NCI-H774 (cell line): ENCODE data around the gene XAGE3.
"Not testable (repeated sequence)": the region's sequence is repeated elsewhere in the genome, so short reads cannot be mapped to it uniquely, and the experiment has no call there.

ENCODE experiments used
- DNase-seq: peaks from one replicate; lab custom pipeline; 2025; lab: John Stamatoyannopoulos, UW

Gene XAGE3, protein sequence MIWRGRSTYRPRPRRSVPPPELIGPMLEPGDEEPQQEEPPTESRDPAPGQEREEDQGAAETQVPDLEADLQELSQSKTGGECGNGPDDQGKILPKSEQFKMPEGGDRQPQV

DNA sequence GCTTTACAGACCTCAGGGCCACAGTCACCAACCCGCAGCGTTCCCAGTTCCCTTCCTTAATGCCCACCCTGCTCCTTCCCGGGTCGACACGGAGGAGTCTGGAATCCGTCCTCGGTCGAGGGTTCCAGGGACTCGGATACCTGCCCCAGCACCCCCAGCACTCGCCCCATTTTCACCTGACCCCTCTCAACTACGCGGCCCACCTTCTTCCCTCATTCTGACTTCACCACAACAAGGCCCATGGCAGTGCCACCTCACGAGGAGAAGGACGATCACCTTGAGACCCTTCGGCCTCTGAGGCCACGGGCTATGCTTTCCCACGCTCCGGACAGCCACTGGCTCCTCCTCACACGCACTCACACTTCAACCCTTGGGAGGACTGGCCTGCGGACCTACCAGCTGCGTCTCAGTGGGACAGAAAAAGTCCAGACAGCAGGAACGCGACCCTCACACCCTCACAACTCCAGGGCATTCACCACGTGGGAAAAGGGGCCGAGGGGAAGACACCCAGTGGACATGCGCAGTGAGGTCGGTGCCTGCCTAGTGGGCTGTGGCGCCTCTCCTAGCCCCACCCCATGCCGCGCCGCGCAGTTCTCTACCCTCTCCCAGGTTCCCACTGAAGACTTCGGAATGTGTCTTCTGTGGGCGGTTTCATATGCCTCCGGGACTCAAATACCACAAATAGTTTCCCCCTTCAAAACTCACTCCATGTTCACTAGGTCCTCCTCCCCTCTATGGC is at the start of gene XAGE3:
TSS of gene XAGE3 (minus strand) at position 474 of the 739 bp plus-strand sequence. CDS start 950 bp downstream, outside the sequence.
- no peak for DNase-seq

DNA sequence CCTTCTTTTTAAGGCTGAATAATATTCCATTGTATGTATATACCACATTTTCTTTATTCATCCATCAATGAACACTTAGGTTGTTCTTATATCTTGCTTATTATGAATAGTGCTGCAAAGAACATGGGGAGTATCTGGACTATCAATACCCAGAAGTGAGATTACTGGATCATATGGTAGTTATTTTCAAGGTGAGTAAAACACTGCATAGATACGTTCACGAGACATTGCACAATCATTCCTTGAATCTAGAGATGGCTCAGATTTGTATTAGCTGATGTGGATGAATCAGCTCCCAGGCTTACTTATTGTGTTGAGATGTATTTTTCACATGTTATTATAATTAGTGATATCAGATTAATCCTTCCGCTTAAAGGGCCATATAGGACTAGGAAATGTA is 46.8 kb upstream of the XAGE3 start:
- DNase-seq = not testable (repeated sequence)

DNA sequence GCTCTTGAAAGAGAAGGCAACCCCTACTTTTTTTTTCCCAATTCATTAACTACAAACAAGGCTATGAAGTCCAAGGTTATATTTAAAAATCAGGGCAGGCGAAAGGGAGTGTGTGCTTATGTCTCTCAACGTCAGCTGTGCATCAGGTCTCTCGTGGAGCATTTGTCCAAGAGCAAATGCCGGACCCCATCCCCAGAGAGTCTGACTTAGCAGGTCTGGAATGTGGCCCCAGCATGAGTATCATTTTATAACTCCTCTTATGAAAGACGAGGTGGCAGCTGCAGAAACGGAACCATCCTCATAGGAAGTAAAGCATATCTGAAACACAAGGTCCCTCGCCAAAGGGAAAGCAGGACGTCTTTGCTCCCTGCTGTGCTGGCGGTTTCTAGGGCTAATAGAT is 45.8 kb upstream of the XAGE3 start:
- not testable (repeated sequence) for DNase-seq

DNA sequence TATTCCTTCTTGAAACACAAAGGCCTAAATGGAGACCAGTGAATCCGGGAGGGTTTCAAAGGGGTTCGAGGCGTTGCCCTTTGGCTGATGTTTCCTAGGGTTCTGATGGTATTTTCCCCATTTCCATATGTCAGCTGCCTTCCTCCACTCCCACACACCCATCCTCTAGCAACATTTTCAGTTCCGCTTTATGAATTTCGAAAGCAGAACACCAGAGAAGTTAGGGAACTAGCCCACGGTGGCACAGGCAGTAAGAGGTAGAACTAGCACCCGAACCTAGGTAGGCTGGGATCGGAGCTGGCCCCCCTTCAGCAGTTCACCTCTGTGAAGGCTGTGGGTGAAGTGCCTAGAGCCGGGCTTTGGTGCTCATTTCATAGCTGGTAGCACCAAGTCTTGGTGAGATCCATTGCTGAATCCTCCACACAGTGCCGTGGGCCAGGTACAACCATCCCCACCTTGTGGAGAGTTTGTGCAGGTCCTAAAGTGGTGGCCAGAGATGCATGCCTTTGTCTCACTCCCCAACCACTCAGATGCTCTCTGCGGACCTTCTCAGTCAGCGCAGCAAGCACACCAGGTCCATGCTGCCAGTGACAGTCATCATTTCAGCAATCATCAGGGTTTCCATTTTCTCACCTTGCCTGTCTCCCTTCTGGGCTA is 41.6 kb upstream of the XAGE3 start:
- DNase-seq = not testable (repeated sequence)

DNA sequence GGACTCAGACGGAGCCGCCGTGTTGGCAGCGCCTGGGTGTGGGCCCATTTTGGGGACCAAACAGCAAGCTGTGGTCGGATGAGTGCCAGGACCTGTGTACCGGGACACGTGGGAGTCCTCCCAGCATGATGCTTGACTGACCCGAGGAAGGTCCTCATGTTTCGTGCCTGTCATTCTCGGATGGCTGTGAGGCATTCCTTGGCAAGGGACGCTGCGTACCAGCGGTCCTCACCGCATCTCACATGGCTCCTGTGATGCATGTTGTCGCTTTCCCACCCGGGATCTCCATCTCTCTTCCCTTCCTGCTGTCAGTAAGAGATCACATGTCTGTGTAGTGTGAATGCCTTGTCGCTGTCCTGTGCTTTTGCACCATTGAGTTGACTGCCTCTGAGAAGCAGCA is 40.0 kb upstream of the XAGE3 start:
- not testable (repeated sequence) for DNase-seq

DNA sequence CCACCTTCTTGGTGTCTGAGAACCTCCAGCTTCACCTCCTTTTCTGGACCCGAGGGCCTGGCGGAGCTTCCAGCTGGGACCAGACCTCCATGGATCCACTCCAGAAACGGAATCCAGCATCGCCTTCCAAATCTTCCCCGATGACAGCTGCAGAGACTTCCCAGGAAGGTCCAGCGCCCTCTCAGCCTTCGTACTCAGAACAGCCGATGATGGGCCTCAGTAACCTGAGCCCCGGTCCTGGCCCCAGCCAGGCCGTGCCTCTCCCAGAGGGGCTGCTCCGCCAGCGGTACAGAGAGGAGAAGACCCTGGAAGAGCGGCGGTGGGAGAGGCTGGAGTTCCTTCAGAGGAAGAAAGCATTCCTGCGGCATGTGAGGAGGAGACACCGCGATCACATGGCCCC is 39.3 kb upstream of the XAGE3 start:
- not testable (repeated sequence) for DNase-seq

DNA sequence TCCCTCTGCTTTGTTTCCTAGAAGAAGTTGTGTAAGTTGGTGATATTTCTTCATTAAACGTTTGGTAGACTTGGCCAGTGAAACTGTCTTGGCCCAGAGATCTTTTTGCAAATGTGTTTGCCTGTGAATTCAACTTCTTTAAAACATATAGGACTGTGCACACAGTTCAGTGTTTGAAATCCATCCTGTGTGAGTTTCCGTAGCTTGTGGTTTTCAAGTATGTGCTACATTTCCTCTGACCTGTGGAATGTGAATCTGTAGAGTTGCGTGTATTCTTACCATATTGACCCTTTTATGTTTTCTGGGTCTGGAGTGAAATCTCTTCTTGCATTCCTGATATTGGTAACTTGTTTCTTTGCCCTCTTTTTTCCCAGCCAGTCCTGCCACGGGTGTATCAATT is 38.2 kb upstream of the XAGE3 start:
- DNase-seq = not testable (repeated sequence)

DNA sequence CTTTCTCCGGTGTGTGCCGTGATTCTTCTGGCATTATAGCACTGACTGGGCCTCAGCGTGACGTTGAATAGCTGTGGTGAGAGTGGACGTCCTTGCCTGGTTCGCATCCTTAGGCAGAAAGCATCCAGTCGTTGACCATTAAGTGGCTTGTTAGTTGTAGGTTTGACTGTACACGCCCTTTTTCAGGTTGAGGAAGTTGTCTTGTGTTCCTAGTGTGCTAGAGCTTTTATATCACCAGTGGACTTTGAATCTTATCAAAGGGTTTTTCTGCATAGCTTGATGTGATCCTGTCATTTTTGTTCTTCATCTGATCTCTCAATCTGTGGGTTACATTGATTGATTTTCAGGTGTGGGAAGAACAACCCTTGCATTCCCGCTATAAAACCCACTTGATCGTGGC is 37.6 kb upstream of the XAGE3 start:
- DNase-seq = not testable (repeated sequence)

DNA sequence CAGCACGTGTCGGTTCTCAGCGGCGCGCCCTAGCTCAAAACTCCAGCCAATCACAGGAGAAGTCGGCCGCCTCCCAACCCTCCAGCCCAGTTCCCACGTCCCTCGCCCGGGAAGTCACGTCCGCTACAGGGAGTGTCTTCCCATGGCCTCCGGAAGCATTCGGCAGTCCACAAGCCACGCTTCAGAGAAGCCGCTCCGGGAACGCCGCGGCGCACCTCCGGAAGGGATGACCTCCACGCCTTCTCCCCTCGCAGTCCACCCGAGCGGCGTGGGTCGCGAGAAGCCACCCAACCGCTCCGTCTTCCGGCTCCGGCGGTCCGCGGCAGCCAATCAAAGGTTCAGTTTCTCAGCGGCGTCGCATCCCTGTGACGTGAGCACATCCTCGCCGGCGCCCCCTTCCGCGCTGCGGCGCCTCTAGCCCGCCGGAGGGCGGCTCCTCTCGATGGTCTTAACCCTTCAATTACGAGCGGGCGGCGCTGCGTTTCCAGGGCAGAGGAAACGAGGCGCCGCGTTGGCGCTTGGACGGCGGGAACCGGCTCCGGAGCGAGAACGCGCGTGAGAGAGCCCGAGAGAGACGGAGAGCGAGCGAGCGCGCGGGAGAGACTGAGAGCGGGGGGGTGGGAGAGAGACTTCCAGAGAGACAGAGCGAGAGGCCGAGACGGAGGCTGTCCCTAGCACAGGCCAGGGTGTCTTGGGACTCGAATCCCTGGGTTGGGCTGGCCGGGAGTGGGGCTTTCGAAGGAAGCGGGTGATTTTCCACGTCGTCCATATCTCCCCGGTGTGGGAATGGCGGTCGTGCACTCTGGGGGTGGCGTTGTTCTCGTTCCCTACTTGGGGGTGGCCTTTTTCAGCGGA is 29.2 kb upstream of the XAGE3 start, which contains the start of gene FAM156B:
TSS of gene FAM156B (plus strand) at position 476 of the 855 bp plus-strand sequence. CDS start 9,896 bp downstream, outside the sequence.
- not testable (repeated sequence) for DNase-seq

DNA sequence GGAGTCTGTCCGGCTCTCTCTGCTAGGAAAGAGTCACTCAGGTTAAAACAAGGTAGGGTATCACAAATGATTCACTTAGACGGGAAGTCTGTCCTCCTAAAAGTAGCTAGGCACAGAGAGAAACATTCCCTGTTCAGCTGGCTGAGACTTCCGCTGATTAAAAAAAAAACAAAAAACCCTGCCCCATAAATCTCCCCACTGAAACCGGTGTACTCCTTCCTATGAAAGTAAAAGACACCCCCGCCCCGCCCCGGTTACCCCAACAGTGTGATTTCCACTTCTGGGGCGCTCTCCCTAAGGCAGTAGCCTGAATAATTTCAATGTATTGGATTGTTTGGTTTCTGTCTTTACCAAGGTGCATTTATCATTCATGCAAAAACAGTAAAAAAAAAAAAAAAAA is 28.6 kb upstream of the XAGE3 start:
- not testable (repeated sequence) for DNase-seq

DNA sequence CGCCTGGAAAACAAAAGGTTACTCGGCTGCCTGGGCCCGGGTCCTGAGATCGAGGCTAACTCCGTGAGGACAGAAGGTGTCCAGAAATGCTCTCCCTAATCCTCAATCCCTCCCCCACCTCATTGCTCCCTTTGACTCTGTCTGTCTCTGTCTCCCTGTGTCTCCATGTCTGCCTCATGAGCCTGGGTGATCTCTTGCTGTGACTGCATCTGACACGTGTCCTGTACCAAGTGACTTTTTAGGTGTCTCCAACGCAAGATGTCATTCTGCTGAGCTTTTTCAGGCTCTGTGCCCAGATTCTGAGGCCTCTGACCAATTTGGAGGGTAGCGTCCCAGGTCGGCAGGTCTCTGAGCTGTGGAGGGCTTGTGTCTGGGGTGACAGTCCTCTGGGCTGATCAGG is 20.2 kb upstream of the XAGE3 start:
- DNase-seq = not testable (repeated sequence)

DNA sequence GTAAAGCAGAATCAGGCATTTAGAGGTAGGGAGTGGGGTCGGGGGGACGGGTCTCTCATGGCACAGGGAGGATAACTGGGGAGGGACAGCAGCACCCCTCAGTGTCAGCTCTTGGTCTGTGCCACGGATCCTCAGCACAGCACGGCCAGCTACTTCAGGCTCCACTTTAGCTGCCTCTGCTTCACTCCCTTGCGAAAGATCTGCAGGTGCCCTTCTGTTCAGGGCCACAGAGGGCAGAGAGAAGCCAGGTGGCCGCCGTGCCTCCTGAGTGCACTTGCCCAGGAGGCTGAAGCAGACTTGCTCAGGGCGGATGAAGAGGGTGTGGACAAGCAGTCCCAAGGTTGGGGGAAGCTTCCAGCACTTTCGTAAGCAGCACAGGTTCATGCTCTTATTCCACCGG is 19.6 kb upstream of the XAGE3 start:
- not testable (repeated sequence) for DNase-seq

DNA sequence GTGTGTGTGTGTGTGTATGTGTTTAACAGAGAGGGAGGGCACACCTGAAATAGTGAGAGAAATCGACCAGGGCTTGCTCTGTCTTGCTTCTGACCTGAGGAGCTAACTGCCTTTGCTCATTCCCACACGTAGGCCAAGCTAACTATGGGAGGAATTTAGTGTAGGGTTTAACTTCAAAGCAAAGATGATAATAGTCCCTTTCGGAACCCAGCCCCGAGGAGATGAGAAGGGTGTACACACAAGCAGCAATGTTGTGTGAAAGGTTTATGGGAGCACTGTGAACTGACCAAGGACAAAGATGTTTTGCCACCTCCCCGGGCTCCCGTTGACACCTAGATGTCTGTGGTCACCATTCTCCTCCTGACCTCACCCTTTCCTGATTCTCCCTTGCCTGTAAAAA is 8.5 kb upstream of the XAGE3 start:
- DNase-seq = not testable (repeated sequence)

DNA sequence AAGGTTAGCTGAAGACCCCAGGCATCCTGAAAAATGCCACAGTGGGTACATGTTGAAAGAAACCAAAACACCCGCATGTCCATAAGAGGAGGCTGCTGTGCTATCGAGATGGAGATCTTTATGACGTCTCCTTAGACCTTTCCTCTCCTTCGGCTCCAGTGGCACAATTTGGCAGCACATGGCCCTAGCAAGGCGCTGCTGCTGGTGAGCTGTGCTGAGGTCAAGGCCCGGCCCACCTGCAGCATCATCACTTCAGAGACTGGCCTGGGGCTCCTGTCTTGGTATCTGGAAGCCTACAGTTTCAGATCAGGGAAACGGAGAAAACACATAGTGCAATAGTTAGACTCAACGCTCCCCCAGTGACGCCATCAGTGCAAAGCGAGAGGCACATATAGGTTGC is 7.6 kb upstream of the XAGE3 start:
- DNase-seq = not testable (repeated sequence)

DNA sequence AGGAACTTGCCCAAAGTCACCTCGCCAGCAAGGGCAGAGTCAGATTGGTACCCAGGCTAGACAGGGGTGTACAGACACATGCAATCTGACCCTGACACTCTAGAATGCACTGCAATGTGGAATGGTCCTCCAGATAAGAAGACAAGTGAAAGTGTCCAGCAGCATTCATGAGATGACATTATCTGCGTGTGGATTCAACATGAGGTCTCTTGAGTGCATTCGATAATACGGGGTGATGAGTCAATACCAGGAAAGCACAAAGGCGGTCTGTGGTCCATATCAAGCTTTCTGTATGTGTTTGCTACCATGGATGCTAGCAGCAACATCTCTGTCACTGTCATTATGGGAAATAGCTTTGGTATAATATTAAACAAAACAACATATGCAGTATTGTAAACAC is 6.8 kb upstream of the XAGE3 start:
- DNase-seq = no peak

DNA sequence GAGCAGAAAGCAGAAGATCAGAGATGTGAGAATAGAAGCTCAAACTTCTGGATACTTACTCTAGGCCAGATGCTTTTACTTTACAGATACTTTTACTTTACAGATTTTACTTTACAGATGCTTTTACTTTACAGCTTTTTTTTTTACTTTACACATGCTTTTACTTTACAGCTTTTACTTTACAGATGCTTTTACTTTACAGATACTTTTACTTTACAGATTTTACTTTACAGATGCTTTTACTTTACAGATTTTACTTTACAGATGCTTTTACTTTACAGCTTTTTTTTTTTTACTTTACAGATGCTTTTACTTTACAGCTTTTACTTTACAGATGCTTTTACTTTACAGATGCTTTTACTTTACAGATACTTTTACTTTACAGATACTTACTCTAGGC is 5.9 kb upstream of the XAGE3 start:
- not testable (repeated sequence) for DNase-seq

DNA sequence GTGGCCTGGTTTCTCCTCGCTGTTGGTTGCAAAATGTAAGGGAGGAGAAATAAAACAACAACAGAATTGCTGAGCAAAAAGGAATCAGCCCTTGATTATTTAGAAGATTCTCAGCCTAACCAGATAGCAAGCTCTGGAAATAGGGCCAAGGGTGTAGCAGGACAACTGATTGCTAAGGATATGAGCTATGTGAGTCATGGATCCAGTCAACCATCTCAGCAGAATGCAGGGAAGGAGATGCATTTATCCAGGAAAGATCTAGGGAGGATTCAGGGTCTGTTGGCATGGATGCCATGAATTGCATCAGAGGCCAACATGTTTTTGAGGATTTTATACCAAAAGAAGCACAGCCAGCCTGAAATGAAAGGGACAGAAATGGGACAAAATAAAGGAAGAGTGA is 2.2 kb upstream of the XAGE3 start:
- no peak for DNase-seq

DNA sequence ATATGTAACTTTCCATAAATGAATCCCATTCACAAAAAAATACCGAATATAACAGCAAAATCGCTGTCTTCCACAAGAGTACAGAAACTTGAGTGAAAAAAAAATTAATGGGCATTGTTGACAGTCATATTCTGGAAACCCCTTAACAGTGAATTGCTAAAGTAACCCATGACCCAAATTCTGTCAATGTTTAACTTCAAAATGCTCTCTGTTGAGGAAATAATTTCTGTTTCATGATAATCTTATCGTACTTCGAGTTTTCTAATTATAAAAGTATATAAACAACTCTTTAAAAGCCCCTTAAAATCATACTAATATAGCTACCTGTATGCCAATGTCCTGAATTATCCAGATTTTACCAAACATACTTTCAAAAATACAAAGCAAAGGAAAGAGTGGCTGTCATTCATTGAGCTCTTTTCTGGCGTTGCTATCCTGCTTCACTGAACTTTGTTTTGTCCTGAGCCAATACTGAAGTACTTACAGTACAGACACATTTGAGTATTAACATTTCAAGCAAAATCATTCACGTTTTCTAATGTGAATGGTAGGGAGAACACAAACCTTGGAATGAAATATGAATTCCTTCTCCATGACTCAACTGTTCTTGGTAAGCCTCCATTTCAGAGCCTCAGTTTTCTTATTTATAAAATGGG is 2.4 kb downstream of the XAGE3 start:
- no peak for DNase-seq

DNA sequence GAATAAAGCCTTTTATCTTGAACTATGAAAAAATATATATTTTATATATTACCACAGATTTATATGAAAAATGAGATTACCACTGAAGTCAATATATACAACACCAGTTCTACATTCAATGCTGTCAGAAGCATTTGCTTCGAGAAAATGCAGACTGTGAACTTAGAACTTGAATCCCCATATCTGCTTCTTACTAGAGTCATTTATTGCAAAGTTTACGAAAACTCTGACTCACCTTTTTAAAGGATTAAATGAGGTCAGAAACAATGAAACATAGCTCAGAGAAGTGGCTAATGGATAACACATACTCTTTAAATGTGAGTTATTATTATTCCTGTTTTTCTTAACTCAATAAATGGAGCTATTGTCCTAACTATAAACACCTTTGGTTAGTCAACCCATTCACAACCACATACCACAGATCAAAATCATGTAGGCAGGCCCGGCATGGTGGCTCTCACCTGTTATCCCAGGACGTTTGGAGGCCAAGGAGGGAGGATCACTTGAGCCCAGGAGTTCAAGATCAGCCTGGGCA is 10.8 kb downstream of the XAGE3 start:
- DNase-seq = not testable (repeated sequence)

DNA sequence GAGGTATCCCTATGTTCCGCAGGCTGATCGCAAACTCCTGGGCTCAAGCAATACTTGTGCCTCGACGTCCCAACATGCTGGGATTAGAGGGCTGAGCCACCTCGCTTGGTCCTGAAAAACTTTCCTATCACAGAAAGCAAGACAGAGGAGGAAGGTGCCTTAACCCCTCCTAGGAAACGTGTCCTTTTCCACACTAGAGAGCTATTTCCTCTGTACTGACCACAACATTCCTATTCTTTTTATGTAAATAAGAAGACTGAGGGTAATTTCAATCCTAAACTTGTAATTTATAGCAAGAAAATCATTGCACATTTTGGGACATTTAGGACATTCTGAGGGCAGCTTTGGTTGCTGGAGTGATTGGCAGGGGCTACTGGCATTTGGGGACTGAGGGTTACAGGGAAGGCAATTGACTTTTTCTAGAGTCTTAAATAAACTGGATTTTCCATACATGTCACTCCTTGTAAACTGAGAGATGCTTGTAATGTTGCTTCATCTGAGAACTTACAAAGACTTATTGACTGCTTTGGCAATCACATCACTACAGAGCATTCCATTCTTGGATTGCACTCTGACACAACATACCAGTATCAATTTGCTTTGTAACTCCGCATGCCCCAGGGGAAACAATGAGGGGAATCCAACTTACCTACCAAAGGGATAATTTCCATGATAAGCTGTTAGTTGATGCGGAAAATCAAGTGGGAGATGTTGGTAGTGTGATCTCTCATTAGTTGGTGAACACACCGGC is 15.6 kb downstream of the XAGE3 start:
- DNase-seq = no peak

DNA sequence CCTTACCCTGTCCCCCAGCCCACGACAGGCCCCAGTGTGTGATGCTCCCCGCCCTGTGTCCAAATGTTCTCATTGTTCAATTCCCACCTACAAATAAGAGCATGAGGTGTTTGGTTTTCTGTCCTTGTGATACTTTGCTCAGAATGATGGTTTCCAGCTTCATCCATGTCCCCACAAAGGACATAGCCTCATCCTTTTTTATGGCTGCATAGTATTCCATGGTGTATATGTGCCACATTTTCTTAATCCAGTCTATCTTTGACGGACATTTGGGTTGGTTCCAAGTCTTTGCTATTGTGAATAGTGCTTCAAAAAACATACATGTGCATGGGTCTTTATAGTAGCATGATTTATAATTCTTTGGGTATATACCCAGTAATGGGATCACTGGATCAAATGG is 24.3 kb downstream of the XAGE3 start:
- not testable (repeated sequence) for DNase-seq
